ENCODE measurements around the gene JMJD6. TPM values are rescaled to one million over a fixed set of nuclear protein-coding genes. Genes with fewer than 3 reads are reported as not detected.

JMJD6 gene
- total and polyA plus RNA-seq, 9 of the 15 experiments (the other 6 are each of a cell fraction or from before 2014, with no cell fraction given), result 2.5 to 52.3 (median 36.3) TPM

DNA sequence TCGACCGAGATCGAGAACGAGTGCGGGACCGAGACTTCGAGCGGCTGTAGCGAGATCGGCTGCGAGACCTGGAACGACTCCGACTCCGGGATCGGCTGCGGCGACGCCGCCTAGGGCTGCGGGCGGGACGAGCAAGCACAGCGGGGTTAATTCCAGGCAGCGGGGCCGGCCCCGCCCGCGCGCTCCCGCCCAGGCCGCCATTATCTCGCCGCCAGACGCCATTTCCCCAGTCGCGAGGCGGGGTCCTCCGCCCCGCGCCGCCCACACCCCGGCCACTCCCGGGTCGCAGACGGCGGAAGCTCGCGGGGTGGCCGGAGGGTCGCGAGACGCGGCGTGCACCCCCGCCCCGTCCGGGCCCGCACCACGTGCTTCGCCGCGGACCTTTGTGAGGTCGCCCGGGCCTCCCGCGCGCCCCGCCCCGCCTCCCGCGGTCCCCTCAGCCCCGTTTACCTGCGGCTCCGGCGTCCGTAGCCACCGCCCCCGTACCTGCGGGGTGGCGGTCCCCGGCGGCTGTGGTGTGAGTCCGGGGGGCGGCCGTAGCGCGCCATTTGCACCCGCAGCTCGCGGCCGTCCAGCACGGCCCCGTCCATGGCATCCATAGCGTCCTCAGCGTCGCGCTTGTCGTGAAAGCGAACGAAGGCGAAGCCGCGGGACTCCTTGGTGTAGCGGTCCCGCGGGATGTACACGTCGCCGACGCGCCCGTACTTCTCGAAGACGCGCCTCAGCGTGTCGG lies 10.1 kb upstream of the JMJD6 start (continued):
- TF ChIP-seq RBM25 (IDR thresholded peaks at IDR 0.05; ENCODE audit: low read depth, low read length, severe bottlenecking) (peak; percentile 59), ELF4 (CRISPR knock-in tag; IDR thresholded peaks at IDR 0.05) (peak; percentile 73; the same call in 1 of the 2 replicates), ETV6 (IDR thresholded peaks at IDR 0.05; ENCODE audit: borderline replicate concordance in 1 of 2, low read depth in 2 of 2, low read length in 1 of 2) (no peak), ETV6 (CRISPR knock-in tag; IDR thresholded peaks at IDR 0.05; ENCODE audit: borderline replicate concordance) (no peak), TRIM24 (IDR thresholded peaks at IDR 0.05) (no peak; a peak in 1 of 4 replicates), ZNF140 (CRISPR knock-in tag; IDR thresholded peaks at IDR 0.05) (no peak), DACH1 (IDR thresholded peaks at IDR 0.05; ENCODE audit: partially characterized antibody) (no peak), FOXA3 (CRISPR knock-in tag; conservative IDR thresholded peaks at IDR 0.05 in 1 of 2, IDR thresholded peaks at IDR 0.05 in 1 of 2) (peak in 1 of 2 experiments; percentile 80; a peak in 2 of 4 replicates), ZKSCAN1 (IDR thresholded peaks at IDR 0.05; ENCODE audit: low read depth, low read length) (no peak), NCOA1 (IDR thresholded peaks at IDR 0.05; ENCODE audit: low read depth) (no peak), POLR2A (conservative IDR thresholded peaks at IDR 0.05) (no peak), L3MBTL2 (IDR thresholded peaks at IDR 0.05) (peak; percentile 66; the same call in 1 of the 2 replicates), BACH1 (tag; IDR thresholded peaks at IDR 0.05) (no peak), FOXJ2 (tag; IDR thresholded peaks at IDR 0.05) (0 out of 2 replicates have a peak, but pooled peaks have one; percentile 57), ZNF253 (CRISPR knock-in tag; conservative IDR thresholded peaks at IDR 0.05) (no peak), MCM7 (IDR thresholded peaks at IDR 0.05) (no peak), ZNF707 (CRISPR knock-in tag; conservative IDR thresholded peaks at IDR 0.05) (no peak), ZNF232 (CRISPR knock-in tag; IDR thresholded peaks at IDR 0.05) (no peak; the same call in 1 of the 2 replicates)
- TF ChIP-seq, protein P1, sequence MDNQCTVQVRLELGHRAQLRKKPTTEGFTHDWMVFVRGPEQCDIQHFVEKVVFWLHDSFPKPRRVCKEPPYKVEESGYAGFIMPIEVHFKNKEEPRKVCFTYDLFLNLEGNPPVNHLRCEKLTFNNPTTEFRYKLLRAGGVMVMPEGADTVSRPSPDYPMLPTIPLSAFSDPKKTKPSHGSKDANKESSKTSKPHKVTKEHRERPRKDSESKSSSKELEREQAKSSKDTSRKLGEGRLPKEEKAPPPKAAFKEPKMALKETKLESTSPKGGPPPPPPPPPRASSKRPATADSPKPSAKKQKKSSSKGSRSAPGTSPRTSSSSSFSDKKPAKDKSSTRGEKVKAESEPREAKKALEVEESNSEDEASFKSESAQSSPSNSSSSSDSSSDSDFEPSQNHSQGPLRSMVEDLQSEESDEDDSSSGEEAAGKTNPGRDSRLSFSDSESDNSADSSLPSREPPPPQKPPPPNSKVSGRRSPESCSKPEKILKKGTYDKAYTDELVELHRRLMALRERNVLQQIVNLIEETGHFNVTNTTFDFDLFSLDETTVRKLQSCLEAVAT (IDR thresholded peaks at IDR 0.05), result peak; percentile 92 to 93; a peak in 3 of 4 replicates
- TF ChIP-seq, protein P2, sequence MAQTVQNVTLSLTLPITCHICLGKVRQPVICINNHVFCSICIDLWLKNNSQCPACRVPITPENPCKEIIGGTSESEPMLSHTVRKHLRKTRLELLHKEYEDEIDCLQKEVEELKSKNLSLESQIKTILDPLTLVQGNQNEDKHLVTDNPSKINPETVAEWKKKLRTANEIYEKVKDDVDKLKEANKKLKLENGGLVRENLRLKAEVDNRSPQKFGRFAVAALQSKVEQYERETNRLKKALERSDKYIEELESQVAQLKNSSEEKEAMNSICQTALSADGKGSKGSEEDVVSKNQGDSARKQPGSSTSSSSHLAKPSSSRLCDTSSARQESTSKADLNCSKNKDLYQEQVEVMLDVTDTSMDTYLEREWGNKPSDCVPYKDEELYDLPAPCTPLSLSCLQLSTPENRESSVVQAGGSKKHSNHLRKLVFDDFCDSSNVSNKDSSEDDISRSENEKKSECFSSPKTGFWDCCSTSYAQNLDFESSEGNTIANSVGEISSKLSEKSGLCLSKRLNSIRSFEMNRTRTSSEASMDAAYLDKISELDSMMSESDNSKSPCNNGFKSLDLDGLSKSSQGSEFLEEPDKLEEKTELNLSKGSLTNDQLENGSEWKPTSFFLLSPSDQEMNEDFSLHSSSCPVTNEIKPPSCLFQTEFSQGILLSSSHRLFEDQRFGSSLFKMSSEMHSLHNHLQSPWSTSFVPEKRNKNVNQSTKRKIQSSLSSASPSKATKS (CRISPR knock-in tag; IDR thresholded peaks at IDR 0.05), result no peak
- TF ChIP-seq, protein P3, sequence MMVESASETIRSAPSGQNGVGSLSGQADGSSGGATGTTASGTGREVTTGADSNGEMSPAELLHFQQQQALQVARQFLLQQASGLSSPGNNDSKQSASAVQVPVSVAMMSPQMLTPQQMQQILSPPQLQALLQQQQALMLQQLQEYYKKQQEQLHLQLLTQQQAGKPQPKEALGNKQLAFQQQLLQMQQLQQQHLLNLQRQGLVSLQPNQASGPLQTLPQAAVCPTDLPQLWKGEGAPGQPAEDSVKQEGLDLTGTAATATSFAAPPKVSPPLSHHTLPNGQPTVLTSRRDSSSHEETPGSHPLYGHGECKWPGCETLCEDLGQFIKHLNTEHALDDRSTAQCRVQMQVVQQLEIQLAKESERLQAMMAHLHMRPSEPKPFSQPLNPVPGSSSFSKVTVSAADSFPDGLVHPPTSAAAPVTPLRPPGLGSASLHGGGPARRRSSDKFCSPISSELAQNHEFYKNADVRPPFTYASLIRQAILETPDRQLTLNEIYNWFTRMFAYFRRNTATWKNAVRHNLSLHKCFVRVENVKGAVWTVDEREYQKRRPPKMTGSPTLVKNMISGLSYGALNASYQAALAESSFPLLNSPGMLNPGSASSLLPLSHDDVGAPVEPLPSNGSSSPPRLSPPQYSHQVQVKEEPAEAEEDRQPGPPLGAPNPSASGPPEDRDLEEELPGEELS (CRISPR knock-in tag; IDR thresholded peaks at IDR 0.05; ENCODE audit: borderline replicate concordance), result no peak
- TF ChIP-seq, protein P4, sequence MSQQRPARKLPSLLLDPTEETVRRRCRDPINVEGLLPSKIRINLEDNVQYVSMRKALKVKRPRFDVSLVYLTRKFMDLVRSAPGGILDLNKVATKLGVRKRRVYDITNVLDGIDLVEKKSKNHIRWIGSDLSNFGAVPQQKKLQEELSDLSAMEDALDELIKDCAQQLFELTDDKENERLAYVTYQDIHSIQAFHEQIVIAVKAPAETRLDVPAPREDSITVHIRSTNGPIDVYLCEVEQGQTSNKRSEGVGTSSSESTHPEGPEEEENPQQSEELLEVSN (IDR thresholded peaks at IDR 0.05; ENCODE audit: borderline replicate concordance in 1 of 2, extremely low read depth in 1 of 2, insufficient read depth in 1 of 2, insufficient read length in 1 of 2, low read depth in 1 of 2, low read length in 1 of 2, poor library complexity in 1 of 2, severe bottlenecking in 1 of 2), result peak in 1 of 2 experiments; percentile 66
